ENCODE data around the gene TBC1D19. TPM values are rescaled to one million over a fixed set of nuclear protein-coding genes. Genes with fewer than 3 reads are reported as not detected.

Gene TBC1D19
- total RNA-seq, 4 donors from 2014 or later, result 4.3 to 78.4 (median 6.2) TPM

DNA sequence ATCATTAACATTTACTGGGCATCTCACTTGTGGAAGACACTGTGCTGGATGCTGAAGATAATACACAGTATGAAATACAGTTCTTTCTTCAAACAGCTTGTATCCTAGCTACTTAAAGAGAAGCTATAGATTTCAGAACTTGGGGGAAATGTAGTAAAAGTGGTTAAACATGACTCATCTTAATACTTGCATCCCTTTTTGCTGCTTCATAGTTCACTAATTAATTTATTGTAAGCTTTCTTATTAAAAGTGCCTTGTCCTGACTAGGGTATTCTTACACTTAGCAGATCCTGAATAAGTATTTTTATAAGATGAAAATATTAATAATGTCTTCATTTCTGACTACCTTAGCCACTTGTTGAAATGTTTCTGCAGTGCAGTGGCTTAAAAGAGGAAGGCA is 144.0 kb downstream of the TBC1D19 start:
- TF ChIP-seq, protein P1, sequence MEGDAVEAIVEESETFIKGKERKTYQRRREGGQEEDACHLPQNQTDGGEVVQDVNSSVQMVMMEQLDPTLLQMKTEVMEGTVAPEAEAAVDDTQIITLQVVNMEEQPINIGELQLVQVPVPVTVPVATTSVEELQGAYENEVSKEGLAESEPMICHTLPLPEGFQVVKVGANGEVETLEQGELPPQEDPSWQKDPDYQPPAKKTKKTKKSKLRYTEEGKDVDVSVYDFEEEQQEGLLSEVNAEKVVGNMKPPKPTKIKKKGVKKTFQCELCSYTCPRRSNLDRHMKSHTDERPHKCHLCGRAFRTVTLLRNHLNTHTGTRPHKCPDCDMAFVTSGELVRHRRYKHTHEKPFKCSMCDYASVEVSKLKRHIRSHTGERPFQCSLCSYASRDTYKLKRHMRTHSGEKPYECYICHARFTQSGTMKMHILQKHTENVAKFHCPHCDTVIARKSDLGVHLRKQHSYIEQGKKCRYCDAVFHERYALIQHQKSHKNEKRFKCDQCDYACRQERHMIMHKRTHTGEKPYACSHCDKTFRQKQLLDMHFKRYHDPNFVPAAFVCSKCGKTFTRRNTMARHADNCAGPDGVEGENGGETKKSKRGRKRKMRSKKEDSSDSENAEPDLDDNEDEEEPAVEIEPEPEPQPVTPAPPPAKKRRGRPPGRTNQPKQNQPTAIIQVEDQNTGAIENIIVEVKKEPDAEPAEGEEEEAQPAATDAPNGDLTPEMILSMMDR (IDR thresholded peaks at IDR 0.05), result no peak
- no peak for TF ChIP-seq POLR2A (IDR thresholded peaks at IDR 0.05)
- H3K9me3 ChIP-seq, result no peaks in the 10 kb centered on the region
- H3K4me3 ChIP-seq, result no peak overlapping the region
- no peaks in the 10 kb centered on the region for H3K36me3 ChIP-seq
- H3K27me3 ChIP-seq, result no peaks in the 10 kb centered on the region
- no peaks in the 10 kb centered on the region for H3K4me1 ChIP-seq
- no peak overlapping the region for H3K27ac ChIP-seq
- DNase-seq, result no peak

DNA sequence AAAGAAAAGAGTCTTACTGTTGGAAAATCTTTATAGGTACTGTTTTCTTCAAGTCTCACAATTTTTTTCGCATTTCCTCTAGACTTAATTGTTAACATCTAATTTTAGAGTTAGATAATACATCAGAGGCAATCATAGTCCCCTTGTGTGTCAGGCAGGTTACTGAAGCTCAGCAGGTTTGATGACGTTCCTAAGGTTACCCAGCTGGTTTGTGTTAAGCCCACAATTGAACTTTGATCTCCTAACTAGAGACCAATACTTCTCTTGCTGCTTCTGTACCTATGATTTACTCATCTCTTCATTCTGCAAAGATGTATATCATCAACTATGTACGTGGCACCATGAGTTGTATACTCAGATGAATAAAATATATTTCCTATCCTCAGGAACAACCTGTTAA is 145.1 kb downstream of the TBC1D19 start:
- DNase-seq, result no peak
- H3K4me1 ChIP-seq, result no peaks in the 10 kb centered on the region
- no peak overlapping the region for H3K27ac ChIP-seq
- no peak overlapping the region for H3K4me3 ChIP-seq
- TF ChIP-seq, protein P1 (IDR thresholded peaks at IDR 0.05), result no peak
- TF ChIP-seq POLR2A (IDR thresholded peaks at IDR 0.05), result no peak
- H3K9me3 ChIP-seq, result no peaks in the 10 kb centered on the region
- H3K27me3 ChIP-seq, result no peaks in the 10 kb centered on the region
- H3K36me3 ChIP-seq, result no peaks in the 10 kb centered on the region

DNA sequence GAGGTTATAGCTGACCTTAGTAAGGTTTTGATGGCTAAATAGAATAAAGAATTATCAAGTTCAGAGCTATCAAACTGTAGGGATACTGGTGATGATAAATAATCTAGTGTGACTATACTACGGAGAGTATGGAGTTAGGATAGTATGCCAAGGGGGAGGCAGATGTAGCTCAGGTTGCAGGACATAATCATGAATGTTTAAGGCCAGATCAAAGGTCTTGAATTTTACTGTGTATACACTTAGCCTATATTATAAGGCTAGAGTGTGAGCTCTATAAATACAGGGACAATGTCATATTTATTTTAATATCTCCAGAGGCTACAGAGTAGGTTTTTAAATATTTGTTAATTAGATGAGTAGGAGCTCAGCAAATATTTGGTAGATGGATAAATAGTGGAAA is 145.7 kb downstream of the TBC1D19 start:
- Histone ChIP-seq H3K4me1 (no peaks in the 10 kb centered on the region), H3K27me3 (no peaks in the 10 kb centered on the region), H3K36me3 (no peaks in the 10 kb centered on the region), H3K9me3 (no peaks in the 10 kb centered on the region), H3K4me3 (no peak overlapping the region), H3K27ac (no peak overlapping the region)
- DNase-seq, result no peak
- TF ChIP-seq, protein P1 (IDR thresholded peaks at IDR 0.05), result no peak
- no peak for TF ChIP-seq POLR2A (IDR thresholded peaks at IDR 0.05)

DNA sequence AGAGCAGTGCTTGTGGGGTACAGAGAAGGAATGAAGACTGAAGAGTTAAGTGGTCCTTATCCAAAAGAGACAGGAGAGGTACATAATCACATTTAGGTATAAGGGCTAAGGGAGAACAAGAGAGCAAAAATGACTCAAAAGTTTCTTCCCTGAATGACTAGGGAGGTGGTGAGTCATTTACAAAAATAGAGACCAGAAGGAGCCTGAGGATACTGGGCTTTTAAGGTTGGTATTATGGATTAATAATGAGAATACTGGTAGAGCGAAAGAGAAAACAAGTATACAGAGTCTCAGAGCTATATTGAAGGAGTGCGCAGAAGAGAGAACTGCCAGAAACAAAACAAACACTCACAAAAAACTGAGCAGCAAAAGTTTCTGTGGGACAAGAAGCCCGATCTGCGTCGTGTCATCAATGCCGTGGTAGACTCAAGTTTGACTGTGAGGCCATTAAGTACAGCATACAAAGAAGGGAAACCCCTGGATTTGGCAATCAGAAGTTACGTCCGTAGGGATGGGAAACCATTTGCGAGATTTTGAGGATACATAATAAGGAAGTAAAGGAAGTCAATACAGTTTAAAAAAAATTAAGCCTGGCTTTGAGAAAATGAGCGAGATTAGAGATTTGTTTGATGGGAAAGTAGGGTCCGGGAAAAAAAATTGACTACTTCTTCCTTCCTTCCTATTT is 147.6 kb downstream of the TBC1D19 start:
- no peaks in the 10 kb centered on the region for H3K9me3 ChIP-seq
- no peaks in the 10 kb centered on the region for H3K27me3 ChIP-seq
- no peak overlapping the region for H3K4me3 ChIP-seq
- no peaks in the 10 kb centered on the region for H3K36me3 ChIP-seq
- no peaks in the 10 kb centered on the region for H3K4me1 ChIP-seq
- no peak for DNase-seq
- TF ChIP-seq, protein P1 (IDR thresholded peaks at IDR 0.05), result no peak
- no peak for TF ChIP-seq POLR2A (IDR thresholded peaks at IDR 0.05)
- H3K27ac ChIP-seq, result no peak overlapping the region

DNA sequence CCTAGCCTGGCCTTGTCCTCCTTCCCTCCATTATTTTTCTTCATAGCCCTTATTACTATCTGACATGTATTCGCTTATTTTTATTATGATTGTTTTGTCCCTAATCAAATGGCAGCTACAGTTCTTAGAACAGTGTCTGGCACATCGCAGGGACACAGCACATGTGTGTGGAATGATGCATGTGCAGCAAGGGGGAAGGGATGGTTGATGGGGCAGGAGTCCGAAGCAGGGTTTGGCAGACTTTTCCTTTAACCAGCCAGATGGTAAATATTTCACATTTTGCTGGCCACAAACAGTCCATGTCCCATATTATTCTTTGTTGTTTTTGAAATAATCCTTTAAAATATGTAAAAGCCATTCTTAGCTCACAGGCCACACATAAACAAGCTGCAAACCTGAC is 148.5 kb downstream of the TBC1D19 start:
- Histone ChIP-seq H3K9me3 (no peaks in the 10 kb centered on the region), H3K27ac (no peak overlapping the region), H3K27me3 (no peaks in the 10 kb centered on the region), H3K36me3 (no peaks in the 10 kb centered on the region), H3K4me3 (no peak overlapping the region), H3K4me1 (no peaks in the 10 kb centered on the region)
- TF ChIP-seq, protein P1 (IDR thresholded peaks at IDR 0.05), result no peak
- no peak for TF ChIP-seq POLR2A (IDR thresholded peaks at IDR 0.05)
- DNase-seq, result no peak

DNA sequence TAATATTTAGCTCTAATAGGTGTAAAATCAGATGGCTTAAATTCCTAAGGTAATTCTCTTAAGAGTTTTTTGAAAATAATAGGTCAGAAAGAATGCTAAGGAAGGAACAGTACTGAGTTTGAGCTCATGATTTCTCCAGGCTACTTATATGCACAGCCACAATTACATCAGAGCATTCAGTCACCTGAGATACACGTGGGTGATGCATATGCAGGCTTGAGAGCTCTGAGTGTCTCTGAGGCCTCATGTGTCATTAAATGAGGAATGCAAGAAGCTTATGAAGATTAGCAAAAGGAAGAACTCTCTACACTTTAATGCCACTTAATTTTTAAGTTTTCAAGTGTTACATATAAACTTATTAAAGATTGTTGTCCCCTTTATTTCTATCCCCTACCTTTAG is 152.7 kb downstream of the TBC1D19 start:
- no peak for TF ChIP-seq POLR2A (IDR thresholded peaks at IDR 0.05)
- Histone ChIP-seq H3K27ac (no peak overlapping the region), H3K36me3 (no peaks in the 10 kb centered on the region), H3K4me3 (no peak overlapping the region), H3K9me3 (no peaks in the 10 kb centered on the region), H3K4me1 (no peaks in the 10 kb centered on the region), H3K27me3 (no peaks in the 10 kb centered on the region)
- no peak for DNase-seq
